KOPT-K1 (cell line): ENCODE results near the gene STAM.
"Not testable (repeated sequence)": the region's sequence is repeated elsewhere in the genome, so short reads cannot be mapped to it uniquely, and the experiment has no call there.

Experiments used
- H3K27ac ChIP-seq: fragments of 200-600 bp; sonication (generic); 2 replicates; pipeline ENCODE4 v1.5.1; 2016; ENCODE audit warnings: antibody characterized with exemption, mild to moderate bottlenecking, low read depth, low read length; ENCODE audit not compliant: poor library complexity, severe bottlenecking
- H3K36me3 ChIP-seq: fragments of 200-600 bp; sonication (generic); 2 replicates; pipeline ENCODE4 v1.5.1; 2017; ENCODE audit warnings: antibody characterized with exemption, mild to moderate bottlenecking, low read length, moderate library complexity; ENCODE audit not compliant: insufficient read depth
- H3K9me3 ChIP-seq: fragments of 200-600 bp; sonication (generic); 2 replicates; pipeline ENCODE4 v1.5.1; 2017; ENCODE audit warnings: antibody characterized with exemption, low read length, mild to moderate bottlenecking; ENCODE audit not compliant: insufficient read depth, poor library complexity, severe bottlenecking

The STAM gene

DNA sequence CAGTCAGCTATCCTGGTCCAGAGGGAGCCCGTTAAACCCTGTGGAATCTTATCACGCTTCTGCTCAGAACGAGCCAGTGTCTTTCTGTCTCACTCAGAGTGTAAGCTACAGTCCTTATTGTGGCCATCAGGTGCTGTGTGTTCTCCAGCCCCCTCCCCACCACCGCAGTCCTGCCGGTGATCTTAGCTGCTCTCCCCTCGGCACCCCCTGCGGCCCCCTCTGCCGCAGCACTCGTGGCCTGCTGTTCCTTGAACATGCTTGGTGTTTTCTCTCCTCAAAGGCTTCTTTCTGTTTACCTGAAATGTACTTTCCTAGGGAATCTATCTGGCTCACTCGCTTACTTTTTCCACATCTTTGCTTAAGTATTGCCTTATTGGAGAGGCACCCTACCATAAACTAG lies 69.8 kb downstream of the STAM start:
- Histone ChIP-seq H3K27ac (no peak overlapping the region), H3K36me3 (peaks cover 92% of the 10 kb centered on the region), H3K9me3 (peaks cover 8% of the 10 kb centered on the region)

DNA sequence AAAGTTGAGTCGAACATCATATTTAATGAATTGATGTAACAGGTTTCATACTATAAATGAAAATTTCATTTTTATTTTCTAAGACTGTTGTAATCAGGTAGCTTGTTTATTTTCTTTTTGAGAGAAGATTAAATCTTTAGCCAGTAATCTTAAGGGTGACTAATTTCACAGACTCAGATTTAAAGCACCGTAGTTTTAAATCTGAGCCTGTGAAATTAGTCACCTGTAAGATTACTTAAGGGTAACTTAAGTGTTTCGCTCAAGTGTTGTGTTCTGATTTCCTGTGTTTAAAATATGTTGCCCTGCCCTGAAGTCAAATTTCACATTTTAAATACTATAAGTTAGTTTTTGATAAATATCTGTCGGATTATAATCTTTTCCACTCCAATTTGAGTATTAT lies 72.2 kb downstream of the STAM start:
- Histone ChIP-seq H3K36me3 (peaks cover 68% of the 10 kb centered on the region), H3K27ac (no peak overlapping the region), H3K9me3 (peaks cover 8% of the 10 kb centered on the region)

DNA sequence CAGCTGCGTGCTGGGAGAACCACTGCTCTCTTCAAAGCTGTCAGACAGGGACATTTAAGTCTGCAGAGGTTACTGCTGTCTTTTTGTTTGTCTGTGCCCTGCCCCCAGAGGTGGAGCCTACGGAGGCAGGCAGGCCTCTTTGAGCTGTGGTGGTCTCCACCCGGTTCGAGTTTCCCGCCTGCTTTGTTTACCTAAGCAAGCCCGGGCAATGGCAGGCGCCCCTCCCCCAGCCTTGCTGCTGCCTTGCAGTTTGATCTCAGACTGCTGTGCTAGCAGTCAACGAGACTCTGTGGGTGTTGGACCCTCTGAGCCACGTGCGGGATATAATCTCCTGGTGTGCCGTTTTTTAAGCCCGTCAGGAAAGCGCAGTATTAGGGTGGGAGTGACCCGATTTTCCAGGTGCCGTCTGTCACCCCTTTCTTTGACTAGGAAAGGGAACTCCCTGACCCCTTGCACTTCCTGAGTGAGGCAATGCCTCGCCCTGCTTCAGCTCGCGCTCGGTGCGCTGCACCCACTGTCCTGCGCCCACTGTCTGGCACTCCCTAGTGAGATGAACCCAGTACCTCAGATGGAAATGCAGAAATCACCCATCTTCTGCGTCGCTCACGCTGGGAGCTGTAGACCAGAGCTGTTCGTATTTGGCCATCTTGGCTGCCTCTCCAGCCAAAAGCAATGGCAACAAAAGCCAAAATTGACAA lies 78.5 kb downstream of the STAM start:
- not testable (repeated sequence) for H3K27ac ChIP-seq, H3K9me3 ChIP-seq
- peaks cover 16% of the 10 kb centered on the region for H3K36me3 ChIP-seq

DNA sequence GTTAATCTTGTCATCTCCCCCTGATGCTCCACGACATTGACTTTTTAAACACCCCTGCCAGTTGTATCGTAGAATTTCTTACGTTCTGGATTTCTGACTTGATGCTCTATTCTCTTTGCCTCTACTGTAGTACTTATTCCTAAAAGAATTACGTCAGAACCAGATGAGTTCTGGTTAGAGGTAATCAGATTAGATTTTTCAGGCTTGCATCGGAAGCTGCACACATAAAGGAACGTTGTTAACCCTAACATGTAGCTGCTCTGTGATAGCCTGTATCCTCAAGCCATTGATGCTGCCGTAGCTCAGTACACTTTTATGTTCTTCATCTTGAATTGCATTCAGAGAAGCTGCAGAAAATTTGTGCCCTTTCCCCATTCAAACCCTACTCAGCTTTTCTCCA lies 81.8 kb downstream of the STAM start:
- H3K36me3 ChIP-seq: peaks cover 11% of the 10 kb centered on the region

GRCh38 chr10:17729630-17730029 lies 85.7 kb downstream of the STAM start:
- H3K9me3 ChIP-seq: no peaks in the 10 kb centered on the region
- H3K27ac ChIP-seq: no peak overlapping the region
- H3K36me3 ChIP-seq: no peaks in the 10 kb centered on the region; the same call in 1 of the 2 replicates

More for the DNA sequence above, 81.8 kb downstream of the STAM start:
- H3K9me3 ChIP-seq: no peaks in the 10 kb centered on the region
- no peak overlapping the region for H3K27ac ChIP-seq

- H3K9me3 ChIP-seq: no peaks in the 10 kb centered on the region
- no peaks in the 10 kb centered on the region; the same call in 1 of the 2 replicates for H3K36me3 ChIP-seq
- H3K27ac ChIP-seq: no peak overlapping the region
Measured at GRCh38 chr10:17730667-17731066, 86.7 kb downstream of the STAM start.

DNA sequence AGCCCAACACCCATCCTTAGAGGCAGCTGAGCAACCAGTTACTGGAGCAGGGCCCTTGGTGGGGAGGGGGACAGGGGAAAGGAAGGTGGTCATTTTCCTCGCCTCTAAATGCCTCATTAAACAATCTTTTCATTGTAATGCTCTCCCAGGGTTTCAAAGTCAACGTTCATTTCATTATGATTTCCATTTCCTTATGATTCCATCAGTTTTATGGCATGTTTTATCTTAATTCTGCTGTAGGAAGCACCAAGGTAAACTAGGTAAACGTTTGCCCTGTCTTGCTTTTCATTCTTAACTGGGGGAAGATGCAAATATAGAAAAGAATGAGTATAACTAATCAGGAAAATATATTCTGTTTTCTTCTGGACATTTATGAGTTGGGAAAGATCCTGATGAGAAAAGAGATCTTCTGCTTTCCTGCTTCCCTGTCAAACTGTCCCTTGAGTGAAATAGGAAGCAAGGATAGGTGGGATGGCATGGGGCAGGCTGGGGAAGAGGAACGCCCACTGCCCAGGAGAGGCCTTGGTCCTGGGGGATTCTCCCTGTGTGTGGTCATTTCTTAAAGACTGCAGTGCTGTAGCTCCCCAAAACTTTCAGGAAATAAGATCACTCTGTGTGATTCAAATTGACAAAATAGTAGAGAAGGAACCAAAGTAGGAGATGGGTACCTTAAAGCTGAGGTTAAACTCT lies 87.5 kb downstream of the STAM start:
- Histone ChIP-seq H3K27ac (no peak overlapping the region), H3K9me3 (no peaks in the 10 kb centered on the region), H3K36me3 (no peaks in the 10 kb centered on the region; the same call in 1 of the 2 replicates)

DNA sequence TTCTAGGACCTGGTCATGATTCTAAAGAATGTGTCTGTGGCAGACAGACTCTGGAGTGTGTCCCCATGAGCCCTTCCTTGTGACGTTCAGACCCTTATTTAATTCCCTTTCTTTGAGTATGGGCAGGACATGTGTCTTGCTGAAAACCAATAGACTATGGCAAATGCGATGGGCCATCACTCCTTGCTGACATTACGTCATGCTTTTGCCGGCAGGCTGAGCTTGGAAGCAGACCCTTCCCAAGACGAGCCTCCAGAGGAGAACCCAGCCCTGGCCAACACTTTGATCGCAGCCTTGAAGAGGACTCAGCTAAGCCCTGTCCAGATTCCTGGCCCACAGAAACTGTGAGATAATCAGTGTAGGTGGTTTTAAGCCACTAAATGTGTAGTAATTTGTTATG lies 89.7 kb downstream of the STAM start:
- H3K9me3 ChIP-seq: no peaks in the 10 kb centered on the region
- no peak overlapping the region for H3K27ac ChIP-seq
- no peaks in the 10 kb centered on the region; the same call in 1 of the 2 replicates for H3K36me3 ChIP-seq

- no peaks in the 10 kb centered on the region for H3K36me3 ChIP-seq
- H3K27ac ChIP-seq: no peak overlapping the region
- no peaks in the 10 kb centered on the region for H3K9me3 ChIP-seq
Measured at GRCh38 chr10:17734432-17735080, 90.6 kb downstream of the STAM start.

DNA sequence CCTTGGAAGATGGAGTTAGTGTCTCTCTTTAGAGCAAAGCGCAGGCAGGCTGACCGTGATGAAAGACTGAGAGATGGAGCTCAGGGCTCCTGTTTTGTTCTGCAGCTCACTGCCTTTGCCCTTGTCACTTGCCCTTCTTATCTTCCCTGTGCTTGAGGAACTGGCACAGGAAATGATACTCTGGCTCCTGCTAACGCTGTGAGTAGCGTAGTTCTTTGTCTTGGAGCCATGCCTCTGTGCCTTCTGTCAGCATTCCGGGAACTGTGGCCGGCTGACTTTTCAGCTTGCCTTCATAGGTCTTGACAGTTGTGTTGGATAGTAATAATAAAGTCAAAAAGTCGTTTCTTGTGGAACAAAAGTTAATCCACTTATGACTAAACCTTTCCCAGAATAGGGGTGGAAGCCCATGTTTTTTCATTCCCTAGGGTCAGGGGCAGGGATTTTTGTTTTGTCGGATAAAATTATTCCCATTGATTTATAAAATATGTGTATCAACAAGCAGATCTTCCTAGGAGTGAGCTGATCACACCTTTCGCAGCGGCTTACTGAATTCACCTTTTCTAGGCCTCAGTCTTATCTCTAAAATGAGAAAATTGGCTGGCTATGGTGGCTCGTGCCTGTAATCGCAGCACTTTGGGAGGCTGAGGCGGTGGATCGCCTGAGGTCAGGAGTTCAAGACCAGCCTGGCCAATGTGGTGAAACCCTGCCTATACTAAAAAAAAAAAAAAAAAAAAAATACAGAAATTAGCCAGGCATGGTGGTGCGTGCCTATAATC lies 91.4 kb downstream of the STAM start:
- H3K36me3 ChIP-seq: no peaks in the 10 kb centered on the region
- H3K27ac ChIP-seq: no peak overlapping the region
- no peaks in the 10 kb centered on the region for H3K9me3 ChIP-seq

- no peaks in the 10 kb centered on the region for H3K36me3 ChIP-seq
- no peaks in the 10 kb centered on the region for H3K9me3 ChIP-seq
- no peak overlapping the region for H3K27ac ChIP-seq
Measured at GRCh38 chr10:17736223-17736622, 92.3 kb downstream of the STAM start.

GRCh38 chr10:17737027-17737965 lies 93.3 kb downstream of the STAM start:
- Histone ChIP-seq H3K9me3 (no peaks in the 10 kb centered on the region), H3K27ac (no peak overlapping the region)

GRCh38 chr10:17740668-17741067 lies 96.7 kb downstream of the STAM start:
- no peaks in the 10 kb centered on the region for H3K36me3 ChIP-seq
- H3K9me3 ChIP-seq: no peaks in the 10 kb centered on the region
- no peak overlapping the region for H3K27ac ChIP-seq

More at GRCh38 chr10:17737027-17737965, 93.3 kb downstream of the STAM start:
- H3K36me3 ChIP-seq: no peaks in the 10 kb centered on the region

- H3K27ac ChIP-seq: peak overlapping the region; percentile 84
Measured at GRCh38 chr10:17742918-17743317, 99.0 kb downstream of the STAM start.

More at GRCh38 chr10:17742918-17743317, 99.0 kb downstream of the STAM start:
- Histone ChIP-seq H3K9me3 (no peaks in the 10 kb centered on the region), H3K36me3 (no peaks in the 10 kb centered on the region)
